H7 (cell line): Measurements from ENCODE around the gene HBZ. TPM values are rescaled to one million over a fixed set of nuclear protein-coding genes. Genes with fewer than 3 reads are reported as not detected.
"Not testable (repeated sequence)": the region's sequence is repeated elsewhere in the genome, so short reads cannot be mapped to it uniquely, and the experiment has no call there.

Experiments used
- DNase-seq: peaks from one replicate; pipeline ENCODE4 v3.0.0; 2012
- H3K27me3 ChIP-seq: 2 replicates; pipeline ENCODE4 v1.6.0; 2011; ENCODE audit warnings: mild to moderate bottlenecking, low read length; ENCODE audit not compliant: control insufficient read depth, insufficient read depth
- H3K36me3 ChIP-seq: replicated peaks from 2 replicates; pipeline ENCODE4 v1.5.1; 2011; ENCODE audit warnings: low read length; ENCODE audit not compliant: control insufficient read depth, insufficient read depth
- H3K4me3 ChIP-seq: 2 replicates; pipeline ENCODE4 v1.5.1; 2011; ENCODE audit warnings: low read depth, mild to moderate bottlenecking, control low read depth, low read length, moderate library complexity; ENCODE audit not compliant: insufficient read depth
- total RNA-seq: library from RNA; depleted of rRNA; stranded (reverse); fragments of >200 nt; shearing (Covaris generic); gene quantifications from 2 replicates; pipeline ENCODE4 v1.2.3, GENCODE V29; 2014

The HBZ gene
- total RNA-seq, 1 experiment from 2014 or later = not detected

- not testable (repeated sequence) for H3K36me3 ChIP-seq, DNase-seq, H3K4me3 ChIP-seq
- peaks cover 76% of the 10 kb centered on the region for H3K27me3 ChIP-seq
Measured at GRCh38 chr16:176477-177382, 24.3 kb downstream of the HBZ start, which contains the start of gene HBA1. Gene HBA1, plus strand, starts transcription at chr16:176680. Its CDS starts 37 bp downstream, at chr16:176717.

- Histone ChIP-seq H3K36me3 (no peaks in the 10 kb centered on the region), H3K4me3 (no peak overlapping the region), H3K27me3 (peaks cover 72% of the 10 kb centered on the region)
- DNase-seq = peak; percentile 71
Measured at GRCh38 chr16:177394-177822, 25.0 kb downstream of the HBZ start.

- no peak overlapping the region for H3K4me3 ChIP-seq
- peak; percentile 44 for DNase-seq
- no peaks in the 10 kb centered on the region for H3K36me3 ChIP-seq
- H3K27me3 ChIP-seq = peaks cover 71% of the 10 kb centered on the region
Measured at GRCh38 chr16:177981-178667, 25.7 kb downstream of the HBZ start.

GRCh38 chr16:178668-179015 lies 26.2 kb downstream of the HBZ start:
- DNase-seq = no peak
- Histone ChIP-seq H3K36me3 (no peaks in the 10 kb centered on the region), H3K4me3 (no peak overlapping the region), H3K27me3 (peaks cover 66% of the 10 kb centered on the region)

GRCh38 chr16:179211-180092 lies 27.0 kb downstream of the HBZ start:
- H3K4me3 ChIP-seq = no peak overlapping the region
- H3K36me3 ChIP-seq = no peaks in the 10 kb centered on the region
- peaks cover 61% of the 10 kb centered on the region for H3K27me3 ChIP-seq
- peak; percentile 15 for DNase-seq

GRCh38 chr16:180101-180675 lies 27.7 kb downstream of the HBZ start, which contains the start of gene HBQ1:
Gene HBQ1, plus strand, starts transcription at chr16:180459. Its CDS starts 28 bp downstream, at chr16:180487.
- H3K36me3 ChIP-seq = no peaks in the 10 kb centered on the region; the same call in 1 of the 2 replicates
- peaks cover 54% of the 10 kb centered on the region for H3K27me3 ChIP-seq
- peak; percentile 95 for DNase-seq
- peak within 1 kb of the TSS; percentile 39 for H3K4me3 ChIP-seq

DNA sequence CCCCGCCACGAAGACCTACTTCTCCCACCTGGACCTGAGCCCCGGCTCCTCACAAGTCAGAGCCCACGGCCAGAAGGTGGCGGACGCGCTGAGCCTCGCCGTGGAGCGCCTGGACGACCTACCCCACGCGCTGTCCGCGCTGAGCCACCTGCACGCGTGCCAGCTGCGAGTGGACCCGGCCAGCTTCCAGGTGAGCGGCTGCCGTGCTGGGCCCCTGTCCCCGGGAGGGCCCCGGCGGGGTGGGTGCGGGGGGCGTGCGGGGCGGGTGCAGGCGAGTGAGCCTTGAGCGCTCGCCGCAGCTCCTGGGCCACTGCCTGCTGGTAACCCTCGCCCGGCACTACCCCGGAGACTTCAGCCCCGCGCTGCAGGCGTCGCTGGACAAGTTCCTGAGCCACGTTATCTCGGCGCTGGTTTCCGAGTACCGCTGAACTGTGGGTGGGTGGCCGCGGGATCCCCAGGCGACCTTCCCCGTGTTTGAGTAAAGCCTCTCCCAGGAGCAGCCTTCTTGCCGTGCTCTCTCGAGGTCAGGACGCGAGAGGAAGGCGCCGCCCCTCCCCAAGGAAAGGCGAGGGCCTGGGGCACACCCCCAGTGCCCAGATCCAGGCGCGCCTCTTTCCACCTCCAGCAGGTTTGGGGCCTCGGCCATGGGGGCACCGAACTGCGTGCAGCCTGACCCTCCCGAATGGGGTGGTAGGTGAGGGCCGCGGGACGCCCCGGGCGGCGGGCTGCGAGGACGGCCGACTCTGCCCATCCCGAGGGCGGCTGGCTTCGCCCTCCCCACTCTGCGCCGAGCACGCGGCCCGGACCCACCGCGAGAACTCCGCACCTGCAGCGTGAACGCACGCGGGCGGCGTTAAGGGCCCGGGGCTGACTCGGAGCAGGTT lies 28.5 kb downstream of the HBZ start:
- Histone ChIP-seq H3K4me3 (peak overlapping the region; percentile 39), H3K36me3 (no peaks in the 10 kb centered on the region; the same call in 1 of the 2 replicates), H3K27me3 (peaks cover 46% of the 10 kb centered on the region)
- DNase-seq = peak; percentile 99

- Histone ChIP-seq H3K36me3 (no peaks in the 10 kb centered on the region; the same call in 1 of the 2 replicates), H3K4me3 (no peak overlapping the region), H3K27me3 (peaks cover 43% of the 10 kb centered on the region)
- DNase-seq = peak; percentile 74
Measured at GRCh38 chr16:181565-182021, 29.1 kb downstream of the HBZ start.

GRCh38 chr16:183005-183404 lies 30.6 kb downstream of the HBZ start:
- H3K4me3 ChIP-seq = no peak overlapping the region
- peaks cover 4% of the 10 kb centered on the region for H3K36me3 ChIP-seq
- no peak for DNase-seq
- H3K27me3 ChIP-seq = peaks cover 31% of the 10 kb centered on the region

DNA sequence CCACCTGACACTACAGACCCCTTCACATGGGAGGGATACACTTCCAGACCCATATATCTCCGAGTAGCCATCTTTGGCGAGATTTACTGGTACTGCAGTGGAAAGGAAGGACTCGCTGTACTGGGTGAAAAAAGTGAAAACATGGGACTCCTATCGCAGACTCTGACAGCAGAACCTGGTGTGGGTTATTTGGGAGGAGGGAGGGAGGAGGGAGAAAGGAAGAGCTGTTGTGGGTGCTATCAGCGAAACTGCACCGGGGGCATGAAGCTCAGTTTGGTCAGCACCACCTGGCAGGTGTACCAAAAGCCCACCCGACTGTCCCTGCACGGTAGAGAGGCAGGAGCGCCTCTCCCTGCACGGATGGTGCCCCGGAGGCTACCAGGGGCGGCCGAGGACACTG lies 32.8 kb downstream of the HBZ start:
- Histone ChIP-seq H3K4me3 (no peak overlapping the region), H3K36me3 (peaks cover 16% of the 10 kb centered on the region), H3K27me3 (peaks cover 11% of the 10 kb centered on the region)
- DNase-seq = peak; percentile 40

DNA sequence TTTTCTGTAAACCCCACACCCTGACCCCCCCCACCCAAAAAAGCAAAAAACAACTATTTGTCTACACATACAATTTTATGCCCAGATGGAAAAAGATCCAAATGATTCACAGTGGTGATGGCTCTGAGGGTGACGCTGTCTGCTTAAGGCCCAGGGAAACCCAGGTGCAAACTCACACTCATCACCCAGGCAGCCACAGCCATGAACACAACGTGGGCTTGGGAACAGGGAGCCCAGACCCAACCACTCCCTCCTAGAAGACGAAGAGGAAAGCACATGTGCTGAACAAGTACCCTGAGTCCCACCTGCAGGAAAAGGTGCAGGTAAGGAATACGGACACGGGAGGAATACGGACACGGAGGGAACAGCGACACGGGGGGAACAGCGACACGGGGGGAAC lies 33.2 kb downstream of the HBZ start:
- DNase-seq = peak; percentile 47
- Histone ChIP-seq H3K4me3 (no peak overlapping the region), H3K36me3 (peaks cover 18% of the 10 kb centered on the region), H3K27me3 (peaks cover 6% of the 10 kb centered on the region)

- H3K4me3 ChIP-seq = no peak overlapping the region
- no peak for DNase-seq
- no peaks in the 10 kb centered on the region for H3K27me3 ChIP-seq
- peaks cover 30% of the 10 kb centered on the region for H3K36me3 ChIP-seq
Measured at GRCh38 chr16:187330-187729, 34.9 kb downstream of the HBZ start.

DNA sequence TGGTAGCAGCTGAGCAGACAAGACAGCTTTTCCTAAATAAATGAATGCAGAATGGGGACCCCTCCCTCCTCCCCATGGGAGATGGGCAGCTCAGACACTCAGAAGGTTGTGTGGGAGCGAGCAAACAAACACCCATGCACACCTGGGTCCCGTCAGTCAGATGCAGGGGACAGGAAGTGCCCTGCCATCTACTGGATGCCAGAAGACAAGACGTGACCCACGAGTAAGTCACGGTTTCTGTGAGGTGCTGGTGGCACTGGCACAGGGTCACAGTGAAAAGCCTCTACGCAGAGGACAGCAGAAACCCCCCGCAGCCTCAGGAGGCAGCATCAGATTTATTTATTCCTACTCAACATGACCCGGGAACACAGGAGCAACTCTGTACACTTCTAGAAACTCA lies 36.2 kb downstream of the HBZ start:
- H3K27me3 ChIP-seq = no peaks in the 10 kb centered on the region
- H3K4me3 ChIP-seq = no peak overlapping the region
- H3K36me3 ChIP-seq = peaks cover 33% of the 10 kb centered on the region
- peak; percentile 70 for DNase-seq
